HepG2 (cell line): ENCODE data around the gene HSP90AB1.

Source experiments
- ATF4 ChIP-seq, 2 experiments: fragments of 450-650 bp in 1 of 2; sonication (generic) in 1 of 2; formaldehyde crosslinking; IDR thresholded peaks; 2 replicates each; pipeline versions ENCODE4 v1.5.0 to v1.8.0; 2020 to 2022; ENCODE audit warnings: mild to moderate bottlenecking in 1 of 2, missing genetic modification reagents in 1 of 2
- CEBPG ChIP-seq: IDR thresholded peaks from 2 replicates; pipeline ENCODE4 v1.6.1; 2016
- CTCF ChIP-seq: sonication (generic); formaldehyde crosslinking; IDR thresholded peaks from 2 replicates; pipeline ENCODE4 v1.5.0; 2020; ENCODE audit warnings: mild to moderate bottlenecking, missing genetic modification reagents, moderate library complexity
- HBP1 ChIP-seq: IDR thresholded peaks from 2 replicates; pipeline ENCODE4 v1.6.1; 2016; ENCODE audit warnings: low read depth, control low read depth
- MNT ChIP-seq: fragments of 450-650 bp; IDR thresholded peaks from 2 replicates; pipeline ENCODE4 v1.6.1; 2016
- MYNN ChIP-seq: sonication (generic); formaldehyde crosslinking; IDR thresholded peaks from 2 replicates; pipeline ENCODE4 v1.4.0; 2020; ENCODE audit warnings: mild to moderate bottlenecking, low read depth, missing genetic modification reagents
- SRY ChIP-seq: sonication (generic); formaldehyde crosslinking; IDR thresholded peaks from 2 replicates; pipeline ENCODE4 v1.8.0; 2022; ENCODE audit warnings: mild to moderate bottlenecking, missing genetic modification reagents
- ZNF143 ChIP-seq: sonication (generic); formaldehyde crosslinking; IDR thresholded peaks from 2 replicates; pipeline ENCODE4 v1.4.0; 2020; ENCODE audit warnings: missing genetic modification reagents
- ZNF670 ChIP-seq: sonication (generic); formaldehyde crosslinking; IDR thresholded peaks from 2 replicates; pipeline ENCODE4 v1.8.0; 2022; ENCODE audit warnings: mild to moderate bottlenecking, missing genetic modification reagents, borderline replicate concordance
- ZNF75D ChIP-seq: sonication (generic); formaldehyde crosslinking; IDR thresholded peaks from 2 replicates; pipeline ENCODE4 v1.8.1; 2023; ENCODE audit warnings: missing genetic modification reagents, mild to moderate bottlenecking, borderline replicate concordance

- TF ChIP-seq HBP1 (CRISPR knock-in tag) = no peak
- TF ChIP-seq ZNF670 (CRISPR knock-in tag) = no peak
- TF ChIP-seq CEBPG = no peak
- no peak for TF ChIP-seq ZNF143
- no peak for TF ChIP-seq ZNF75D
- TF ChIP-seq ATF4 (CRISPR knock-in tag; IDR thresholded peaks at IDR 0.05) = no peak
- TF ChIP-seq CTCF (CRISPR knock-in tag) = no peak
- TF ChIP-seq MNT = no peak
- no peak for TF ChIP-seq MYNN (CRISPR knock-in tag)
- no peak for TF ChIP-seq SRY
Measured at GRCh38 chr6:44199883-44200282, 47.0 kb upstream of the HSP90AB1 start.
